H1 (cell line): ENCODE results near the gene NPTX1. TPM values are rescaled to one million over a fixed set of nuclear protein-coding genes. Genes with fewer than 3 reads are reported as not detected.

Experiments used
- CTCF ChIA-PET: fragments of 300-600 bp; sonication (Branson Sonifier 250); formaldehyde crosslinking; loops from one replicate; lab custom pipeline; 2021; ENCODE audit not compliant: partially characterized antibody; lab: Charles Lee
- POLR2A ChIA-PET: fragments of 300-600 bp; sonication (Branson Sonifier 250); formaldehyde crosslinking; loops from one replicate; lab custom pipeline; 2021; ENCODE audit warnings: inconsistent platforms; ENCODE audit not compliant: partially characterized antibody; lab: Charles Lee
- DNase-seq, 2 experiments: peaks; one replicate each; pipeline versions ENCODE4 v3.0.0 to v3.0.0-alpha.2; 2010 to 2022; ENCODE audit warnings: low spot score in 2 of 2, low read depth in 1 of 2, mixed read lengths in 1 of 2
- FAIRE-seq: peaks from 2 replicates; lab custom pipeline; 2011; peaks lifted over from hg19 to GRCh38; lab: Jason Lieb, UNC
- H2AFZ ChIP-seq: 2 replicates; pipeline ENCODE4 v1.8.1; 2012; ENCODE audit warnings: low read length, inconsistent platforms
- H2AK5ac ChIP-seq: 2 replicates; pipeline ENCODE4 v1.6.1; 2013; ENCODE audit warnings: low read depth, low read length
- H2BK120ac ChIP-seq: replicated peaks from 2 replicates; pipeline ENCODE3; 2013; ENCODE audit warnings: low read depth, low read length, inconsistent platforms
- H2BK12ac ChIP-seq: 2 replicates; pipeline ENCODE4 v1.6.1; 2013; ENCODE audit warnings: low read depth, low read length
- H2BK15ac ChIP-seq: 2 replicates; pipeline ENCODE4 v1.6.1; 2013; ENCODE audit warnings: low read length
- H2BK20ac ChIP-seq: 2 replicates; pipeline ENCODE4 v1.6.1; 2013; ENCODE audit warnings: low read length
- H2BK5ac ChIP-seq: 2 replicates; pipeline ENCODE4 v1.6.1; 2013; ENCODE audit warnings: low read depth, low read length
- H3K14ac ChIP-seq: 2 replicates; pipeline ENCODE4 v1.6.1; 2013; ENCODE audit warnings: inconsistent platforms; ENCODE audit not compliant: insufficient read length
- H3K18ac ChIP-seq: 2 replicates; pipeline ENCODE4 v1.6.1; 2013; ENCODE audit warnings: low read length; ENCODE audit errors: extremely low read depth
- H3K23ac ChIP-seq: 2 replicates; pipeline ENCODE4 v1.6.1; 2013; ENCODE audit warnings: inconsistent platforms; ENCODE audit not compliant: insufficient read length
- H3K23me2 ChIP-seq: 2 replicates; pipeline ENCODE4 v1.6.1; 2013; ENCODE audit warnings: low read depth, low read length
- H3K27ac ChIP-seq: 2 replicates; pipeline ENCODE4 v1.6.1; 2011; ENCODE audit warnings: low read depth, low read length, inconsistent platforms
- H3K27me3 ChIP-seq, 4 experiments: replicated peaks in 1 of 4; 1 replicate in 1 of 4; 2 replicates in 3 of 4; pipeline versions ENCODE4 v1.6.1 to v1.8.1; 2011 to 2013; ENCODE audit warnings: low read length in 3 of 4, mild to moderate bottlenecking in 3 of 4, inconsistent platforms in 2 of 4, mixed read lengths in 2 of 4, moderate library complexity in 1 of 4; ENCODE audit not compliant: control insufficient read depth in 3 of 4, insufficient read depth in 3 of 4; ENCODE audit errors: extremely low read depth in 1 of 4
- H3K36me3 ChIP-seq, 4 experiments: 2 replicates each; pipeline versions ENCODE4 v1.6.1 to v1.8.1; 2011 to 2013; ENCODE audit warnings: mild to moderate bottlenecking in 4 of 4, low read length in 3 of 4, moderate library complexity in 2 of 4, control low read depth in 1 of 4, inconsistent platforms in 1 of 4; ENCODE audit not compliant: insufficient read depth in 4 of 4, control insufficient read depth in 2 of 4
- H3K4ac ChIP-seq: replicated peaks from 2 replicates; pipeline ENCODE3; 2013; ENCODE audit warnings: low read length, low read depth, mixed read lengths, inconsistent platforms; ENCODE audit not compliant: insufficient read length
- H3K4me1 ChIP-seq, 4 experiments: replicated peaks in 1 of 4; 1 replicate in 1 of 4; 2 replicates in 3 of 4; pipeline versions ENCODE4 v1.6.1 to v1.8.1; 2011 to 2013; ENCODE audit warnings: low read length in 3 of 4, inconsistent platforms in 2 of 4, mixed read lengths in 1 of 4; ENCODE audit not compliant: insufficient read depth in 4 of 4, control insufficient read depth in 3 of 4
- H3K4me2 ChIP-seq, 2 experiments: 2 replicates each; pipeline versions ENCODE4 v1.6.1 to v1.8.1; 2011 to 2013; ENCODE audit warnings: low read depth in 2 of 2, low read length in 2 of 2, control low read depth in 1 of 2, inconsistent platforms in 1 of 2, mild to moderate bottlenecking in 1 of 2; ENCODE audit not compliant: insufficient read depth in 1 of 2
- H3K4me3 ChIP-seq, 4 experiments: fragments of 200-600, 300-600 bp in 1 of 4; sonication (generic), shearing (Covaris generic), sonication (Bioruptor Twin) in 1 of 4; 2 replicates each; pipeline versions ENCODE4 v1.5.1 to v1.8.1; 2011 to 2016; ENCODE audit warnings: low read length in 4 of 4, low read depth in 3 of 4, control low read depth in 2 of 4, inconsistent platforms in 2 of 4, mild to moderate bottlenecking in 2 of 4, mixed read lengths in 1 of 4, moderate library complexity in 1 of 4; ENCODE audit not compliant: insufficient read depth in 2 of 4; ENCODE audit errors: extremely low read depth in 1 of 4
- H3K56ac ChIP-seq: replicated peaks from 2 replicates; pipeline ENCODE3; 2013; ENCODE audit warnings: low read depth, mild to moderate bottlenecking, mixed read lengths, low read length, inconsistent platforms; ENCODE audit not compliant: insufficient read length
- H3K79me1 ChIP-seq: 2 replicates; pipeline ENCODE4 v1.6.1; 2013; ENCODE audit warnings: low read depth, low read length, control low read depth
- H3K79me2 ChIP-seq, 2 experiments: 2 replicates each; pipeline versions ENCODE4 v1.6.1 to v1.8.1; 2012 to 2013; ENCODE audit warnings: low read length in 2 of 2, mild to moderate bottlenecking in 2 of 2, inconsistent platforms in 1 of 2; ENCODE audit not compliant: insufficient read depth in 2 of 2, control insufficient read depth in 1 of 2
- H3K9ac ChIP-seq, 4 experiments: replicated peaks in 1 of 4; 1 replicate in 1 of 4; 2 replicates in 3 of 4; pipeline versions ENCODE4 v1.6.1 to v1.8.1; 2011 to 2013; ENCODE audit warnings: low read depth in 3 of 4, low read length in 3 of 4, control low read depth in 2 of 4, mild to moderate bottlenecking in 2 of 4, moderate library complexity in 2 of 4, inconsistent platforms in 1 of 4; ENCODE audit errors: extremely low read depth in 1 of 4
- H3K9me3 ChIP-seq, 2 experiments: 2 replicates each; pipeline versions ENCODE4 v1.6.1 to v1.8.1; 2012 to 2013; ENCODE audit warnings: mild to moderate bottlenecking in 2 of 2, moderate library complexity in 2 of 2, control low read depth in 1 of 2, inconsistent platforms in 1 of 2, low read depth in 1 of 2, low read length in 1 of 2, mixed read lengths in 1 of 2; ENCODE audit not compliant: insufficient read depth in 2 of 2
- H4K20me1 ChIP-seq, 2 experiments: replicated peaks in 1 of 2; 2 replicates each; pipeline versions ENCODE3 to v1.8.1; 2011 to 2013; ENCODE audit warnings: inconsistent platforms in 2 of 2, low read length in 2 of 2, mild to moderate bottlenecking in 1 of 2; ENCODE audit not compliant: insufficient read depth in 2 of 2, control insufficient read depth in 1 of 2
- H4K5ac ChIP-seq: 2 replicates; pipeline ENCODE4 v1.6.1; 2013; ENCODE audit warnings: low read length, low read depth, mixed read lengths, inconsistent platforms; ENCODE audit not compliant: insufficient read length
- H4K8ac ChIP-seq: 2 replicates; pipeline ENCODE4 v1.8.0; 2013; ENCODE audit warnings: mild to moderate bottlenecking, moderate library complexity, low read length, inconsistent platforms; ENCODE audit not compliant: insufficient read depth; ENCODE audit errors: extremely low read depth
- H4K91ac ChIP-seq: replicated peaks from 2 replicates; pipeline ENCODE3; 2013; ENCODE audit warnings: low read length, mixed read lengths, inconsistent platforms; ENCODE audit not compliant: insufficient read length
- FOSL1 ChIP-seq: IDR thresholded peaks from 2 replicates; pipeline ENCODE4 v1.6.1; 2011; ENCODE audit warnings: mild to moderate bottlenecking, low read depth, low read length, moderate library complexity; ENCODE audit not compliant: insufficient read depth
- MAX ChIP-seq: IDR thresholded peaks from 2 replicates; pipeline ENCODE4 v1.6.1; 2012; ENCODE audit warnings: inconsistent platforms
- RBBP5 ChIP-seq: IDR thresholded peaks from 2 replicates; pipeline ENCODE4 v1.7.1; 2012; ENCODE audit warnings: low read depth, mild to moderate bottlenecking, inconsistent platforms, low read length, moderate library complexity, borderline replicate concordance
- SP2 ChIP-seq: IDR thresholded peaks from 2 replicates; pipeline ENCODE4 v1.6.1; 2012; ENCODE audit warnings: mild to moderate bottlenecking, low read length, inconsistent platforms
- TAF7 ChIP-seq: optimal IDR thresholded peaks from 2 replicates; pipeline ENCODE3; 2011; ENCODE audit warnings: low read depth, mild to moderate bottlenecking, inconsistent platforms, low read length, moderate library complexity, borderline replicate concordance
- TBP ChIP-seq: IDR thresholded peaks from 2 replicates; pipeline ENCODE4 v1.6.1; 2011; ENCODE audit warnings: low read depth, low read length, improper control_type of control experiment
- TCF12 ChIP-seq: IDR thresholded peaks from 2 replicates; pipeline ENCODE4 v1.6.1; 2011; ENCODE audit warnings: low read depth, mild to moderate bottlenecking, low read length
- ZNF274 ChIP-seq: IDR thresholded peaks from 2 replicates; pipeline ENCODE4 v1.7.0; 2012; ENCODE audit warnings: low read length, borderline replicate concordance; ENCODE audit errors: extremely low read depth
- WGBS, 2 experiments: shearing (Covaris generic) in 1 of 2; methylation state at CpG; one replicate each; pipeline versions ENCODE4 v1.1.6 to v1.1.7; 2013 to 2015; ENCODE audit warnings: low lambda C conversion rate in 2 of 2, mixed read lengths in 2 of 2, inconsistent platforms in 1 of 2, low coverage in 1 of 2, missing lambda C conversion rate in 1 of 2; ENCODE audit not compliant: insufficient replicate concordance in 2 of 2, insufficient coverage in 1 of 2, insufficient read length in 1 of 2; ENCODE audit errors: extremely low coverage in 1 of 2, missing lambda C conversion rate in 1 of 2; 5-methylcytosine and 5-hydroxymethylcytosine counted together
- polyA plus RNA-seq, 7 experiments: library from polyadenylated mRNA; depleted of rRNA in 3 of 7; stranded (reverse) in 5 of 7; unstranded in 2 of 7; fragments of >200 nt in 5 of 7; fragments of 200-250 nt in 2 of 7; gene quantifications; 1 replicate in 5 of 7; 2 replicates in 1 of 7; 4 replicates in 1 of 7; pipeline versions ENCODE4 v1.2.1 to v1.2.3, GENCODE V29; 2011 to 2013; ENCODE audit warnings: missing spikeins in 2 of 7, mixed read lengths in 2 of 7
- total RNA-seq: library from RNA; stranded (reverse); fragmentation: NEBNext Ultra II Directional; extraction: Animal tissue kit (Norgen Biotek cat#: 25700); gene quantifications from 2 replicates; pipeline ENCODE4 v1.2.1, GENCODE V29; 2021
- TF ChIP-seq, protein P1 (sequence below): IDR thresholded peaks from 2 replicates; pipeline ENCODE4 v1.6.1; 2011; ENCODE audit warnings: low read depth, mild to moderate bottlenecking, low read length; ENCODE audit not compliant: insufficient read depth

The NPTX1 gene
- total and polyA plus RNA-seq, 2 of the 8 experiments (the other 6 are each of a cell fraction or from before 2014, with no cell fraction given) = 12.0 to 17.9 TPM

- Histone ChIP-seq H3K4me1 (peaks cover 0 to 2% (median under 1%) of the 10 kb centered on the region in 4 experiments; a peak in 2 of 7 replicates), H3K27ac (no peak overlapping the region), H3K4me3 (no peak overlapping the region), H2AFZ (no peak overlapping the region), H3K36me3 (peaks cover 0 to 3% (median 0%) of the 10 kb centered on the region in 4 experiments; a peak in 1 of 8 replicates), H2BK120ac (no peak overlapping the region), H4K5ac (no peak overlapping the region), H3K18ac (no peak overlapping the region), H3K79me1 (no peaks in the 10 kb centered on the region; the same call in 1 of the 2 replicates), H3K27me3 (no peaks in the 10 kb centered on the region; a peak in 1 of 7 replicates), H3K23me2 (no peaks in the 10 kb centered on the region), H2AK5ac (no peak overlapping the region), H2BK5ac (no peak overlapping the region), H2BK12ac (no peak overlapping the region), H3K14ac (no peak overlapping the region), H4K8ac (no peak overlapping the region), H3K9me3 (no peaks in the 10 kb centered on the region), H4K91ac (no peak overlapping the region), H2BK20ac (no peak overlapping the region), H3K9ac (no peak overlapping the region), H3K4ac (no peak overlapping the region), H4K20me1 (peaks cover 7 to 13% of the 10 kb centered on the region in 2 experiments), H3K79me2 (no peaks in the 10 kb centered on the region), H2BK15ac (no peak overlapping the region), H3K56ac (no peak overlapping the region), H3K23ac (no peak overlapping the region), H3K4me2 (no peak overlapping the region)
- FAIRE-seq (no peak), DNase-seq (peak in 1 of 2 experiments; percentile 45)
- no peak for TF ChIP-seq TAF7
- no peak for TF ChIP-seq TCF12
- no peak for TF ChIP-seq FOSL1
- TF ChIP-seq, protein P1, sequence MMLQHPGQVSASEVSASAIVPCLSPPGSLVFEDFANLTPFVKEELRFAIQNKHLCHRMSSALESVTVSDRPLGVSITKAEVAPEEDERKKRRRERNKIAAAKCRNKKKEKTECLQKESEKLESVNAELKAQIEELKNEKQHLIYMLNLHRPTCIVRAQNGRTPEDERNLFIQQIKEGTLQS = no peak
- TF ChIP-seq ZNF274 = no peak
- TF ChIP-seq SP2 = no peak
- TF ChIP-seq RBBP5 = no peak
- TF ChIP-seq TBP = no peak
- TF ChIP-seq MAX = no peak
- CTCF ChIA-PET = interaction anchor here (0.7 to 0.8 kb wide), 2 partner anchors 51 to 59 kb away, joined by 3 read pairs; no protein-coding TSS in a partner anchor
- POLR2A ChIA-PET = no interaction called here
- 94% methylated on average over 10 of the region's 18 CpGs; no CpG with 5 or more reads in 1 of the 2 experiments for WGBS, 2 experiments
These were observed 54.1 kb downstream of the NPTX1 start for GRCh38 chr17:80422276-80422675.
